Peyer's patch (tissue), 4 donors: ENCODE results near the gene CDC25B.

Experiments
- CTCF ChIP-seq, 6 experiments: fragments of 450-650 bp in 4 of 6; fragments of 200-600 bp in 2 of 6; sonication (generic) in 1 of 6; IDR thresholded peaks; one replicate each; pipeline ENCODE4 v1.5.1; 2017 to 2019; ENCODE audit warnings: antibody characterized with exemption in 6 of 6, mild to moderate bottlenecking in 3 of 6, moderate library complexity in 1 of 6
- POLR2A ChIP-seq, 2 donors: fragments of 450-650 bp; IDR thresholded peaks; one replicate each; pipeline ENCODE4 v1.5.1; 2017; ENCODE audit warnings: antibody characterized with exemption in 2 of 2, mild to moderate bottlenecking in 2 of 2, moderate library complexity in 2 of 2

- TF ChIP-seq CTCF (IDR thresholded peaks at IDR 0.05) (no peak), POLR2A (IDR thresholded peaks at IDR 0.05) (no peak)
These were observed 40.2 kb upstream of the CDC25B start for GRCh38 chr20:3755814-3756480.
